ENCODE results near the gene AANAT. TPM values are rescaled to one million over a fixed set of nuclear protein-coding genes. Genes with fewer than 3 reads are reported as not detected.

The AANAT gene
- total RNA-seq, 5 donors from 2014 or later (not counting 1 experiment from before 2014, with no cell fraction given): not detected

- WGBS (ENCODE audit: insufficient coverage): 86% methylated on average over 6 of the region's 13 CpGs
- no peak for ATAC-seq (replicated peaks in 1 of 4)
- H3K27me3 ChIP-seq (replicated peaks in 1 of 2; ENCODE audit: control insufficient read depth in 2 of 2, extremely low read depth in 1 of 2, insufficient read depth in 2 of 2, low read length in 1 of 2): no peaks in the 10 kb centered on the region
- no peaks in the 10 kb centered on the region for H3K27me3 Mint-ChIP-seq
- H3K36me3 ChIP-seq (ENCODE audit: control insufficient read depth in 2 of 2, extremely low read depth in 1 of 2, insufficient read depth in 1 of 2, low read length in 1 of 2): peaks cover 29 to 32% of the 10 kb centered on the region in 2 donors
- ChIA-PET CTCF (no interaction called here), POLR2A (no interaction called here)
- no peak overlapping the region for H3K27ac ChIP-seq (ENCODE audit: low read length)
- H3K4me3 ChIP-seq (ENCODE audit: control insufficient read depth in 1 of 2, extremely low read depth in 1 of 2, low read length in 1 of 2): no peak overlapping the region
- H3K4me1 Mint-ChIP-seq: peaks cover 3 to 5% (median 4%) of the 10 kb centered on the region in 3 donors
- no peaks in the 10 kb centered on the region for H3K9me3 ChIP-seq
- no peak overlapping the region for H3K27ac Mint-ChIP-seq
- H3K36me3 Mint-ChIP-seq: peaks cover 15% of the 10 kb centered on the region
- no peak overlapping the region for H3K4me3 Mint-ChIP-seq
- H3K9me3 Mint-ChIP-seq: no peaks in the 10 kb centered on the region
- no peak for DNase-seq
- peaks cover 0 to 6% of the 10 kb centered on the region in 2 experiments for H3K4me1 ChIP-seq (ENCODE audit: control insufficient read depth in 1 of 2, extremely low read depth in 1 of 2, insufficient read depth in 2 of 2, low read length in 2 of 2)
Measured at GRCh38 chr17:76469991-76470739, 2.8 kb downstream of the AANAT start.

- no peaks in the 10 kb centered on the region for H3K9me3 Mint-ChIP-seq
- no peak overlapping the region for H3K4me3 ChIP-seq (ENCODE audit: control insufficient read depth in 1 of 2, extremely low read depth in 1 of 2, low read length in 1 of 2)
- H3K36me3 Mint-ChIP-seq: peaks cover 20% of the 10 kb centered on the region
- WGBS (ENCODE audit: insufficient coverage): 96% methylated on average over 34 of the region's 35 CpGs
- H3K9me3 ChIP-seq: no peaks in the 10 kb centered on the region
- DNase-seq (no peak), ATAC-seq (replicated peaks in 1 of 4) (no peak)
- no peak overlapping the region for H3K27ac Mint-ChIP-seq
- H3K4me1 Mint-ChIP-seq: no peaks in the 10 kb centered on the region
- no peaks in the 10 kb centered on the region for H3K27me3 Mint-ChIP-seq
- peaks cover 29 to 37% of the 10 kb centered on the region in 2 donors for H3K36me3 ChIP-seq (ENCODE audit: control insufficient read depth in 2 of 2, extremely low read depth in 1 of 2, insufficient read depth in 1 of 2, low read length in 1 of 2)
- no peaks in the 10 kb centered on the region for H3K4me1 ChIP-seq (ENCODE audit: control insufficient read depth in 1 of 2, extremely low read depth in 1 of 2, insufficient read depth in 2 of 2, low read length in 2 of 2)
- no peak overlapping the region for H3K27ac ChIP-seq (ENCODE audit: low read length)
- CTCF ChIA-PET: no interaction called here
- H3K4me3 Mint-ChIP-seq: no peak overlapping the region
- POLR2A ChIA-PET: no interaction called here
- no peaks in the 10 kb centered on the region for H3K27me3 ChIP-seq (replicated peaks in 1 of 2; ENCODE audit: control insufficient read depth in 2 of 2, extremely low read depth in 1 of 2, insufficient read depth in 2 of 2, low read length in 1 of 2)
Measured at GRCh38 chr17:76471498-76472257, 4.3 kb downstream of the AANAT start.

GRCh38 chr17:76472258-76472645, 4.8 kb downstream of the AANAT start:
- POLR2A ChIA-PET: no interaction called here
- Mint-ChIP-seq H3K9me3 (no peaks in the 10 kb centered on the region), H3K27ac (no peak overlapping the region), H3K4me1 (no peaks in the 10 kb centered on the region), H3K4me3 (no peak overlapping the region), H3K27me3 (no peaks in the 10 kb centered on the region), H3K36me3 (peaks cover 20% of the 10 kb centered on the region)
- H3K4me1 ChIP-seq (ENCODE audit: control insufficient read depth in 1 of 2, extremely low read depth in 1 of 2, insufficient read depth in 2 of 2, low read length in 2 of 2): no peaks in the 10 kb centered on the region
- no peak overlapping the region for H3K4me3 ChIP-seq (ENCODE audit: control insufficient read depth in 1 of 2, extremely low read depth in 1 of 2, low read length in 1 of 2)
- no peak overlapping the region for H3K27ac ChIP-seq (ENCODE audit: low read length)
- no peaks in the 10 kb centered on the region for H3K9me3 ChIP-seq
- 94% methylated on average over 13 of the region's 15 CpGs for WGBS (ENCODE audit: insufficient coverage)
- no peaks in the 10 kb centered on the region for H3K27me3 ChIP-seq (replicated peaks in 1 of 2; ENCODE audit: control insufficient read depth in 2 of 2, extremely low read depth in 1 of 2, insufficient read depth in 2 of 2, low read length in 1 of 2)
- CTCF ChIA-PET: no interaction called here
- DNase-seq (no peak), ATAC-seq (replicated peaks in 1 of 4) (no peak)
- H3K36me3 ChIP-seq (ENCODE audit: control insufficient read depth in 2 of 2, extremely low read depth in 1 of 2, insufficient read depth in 1 of 2, low read length in 1 of 2): peaks cover 29 to 39% of the 10 kb centered on the region in 2 donors

GRCh38 chr17:76472726-76473125, 5.3 kb downstream of the AANAT start:
- Histone ChIP-seq H3K4me1 (ENCODE audit: control insufficient read depth in 1 of 2, extremely low read depth in 1 of 2, insufficient read depth in 2 of 2, low read length in 2 of 2) (no peaks in the 10 kb centered on the region), H3K4me3 (ENCODE audit: control insufficient read depth in 1 of 2, extremely low read depth in 1 of 2, low read length in 1 of 2) (no peak overlapping the region), H3K27ac (ENCODE audit: low read length) (no peak overlapping the region), H3K9me3 (no peaks in the 10 kb centered on the region), H3K36me3 (ENCODE audit: control insufficient read depth in 2 of 2, extremely low read depth in 1 of 2, insufficient read depth in 1 of 2, low read length in 1 of 2) (peaks cover 29 to 41% of the 10 kb centered on the region in 2 donors), H3K27me3 (replicated peaks in 1 of 2; ENCODE audit: control insufficient read depth in 2 of 2, extremely low read depth in 1 of 2, insufficient read depth in 2 of 2, low read length in 1 of 2) (no peaks in the 10 kb centered on the region)
- Mint-ChIP-seq H3K4me1 (no peaks in the 10 kb centered on the region), H3K4me3 (no peak overlapping the region), H3K9me3 (no peaks in the 10 kb centered on the region), H3K27me3 (no peaks in the 10 kb centered on the region), H3K27ac (no peak overlapping the region), H3K36me3 (peaks cover 20% of the 10 kb centered on the region)
- CTCF ChIA-PET: no interaction called here
- POLR2A ChIA-PET: no interaction called here
- WGBS (ENCODE audit: insufficient coverage): 95% methylated on average over 9 of the region's 11 CpGs
- no peak for ATAC-seq (replicated peaks in 1 of 4)
- DNase-seq: no peak

GRCh38 chr17:76473541-76473985, 6.2 kb downstream of the AANAT start:
- no peaks in the 10 kb centered on the region for H3K27me3 ChIP-seq (replicated peaks in 1 of 2; ENCODE audit: control insufficient read depth in 2 of 2, extremely low read depth in 1 of 2, insufficient read depth in 2 of 2, low read length in 1 of 2)
- ATAC-seq (replicated peaks in 1 of 4): peak in 1 of 4 experiments; percentile 36
- Mint-ChIP-seq H3K27me3 (no peaks in the 10 kb centered on the region), H3K27ac (no peak overlapping the region), H3K9me3 (no peaks in the 10 kb centered on the region), H3K4me1 (no peaks in the 10 kb centered on the region), H3K36me3 (peaks cover 27% of the 10 kb centered on the region), H3K4me3 (no peak overlapping the region)
- no peaks in the 10 kb centered on the region for H3K4me1 ChIP-seq (ENCODE audit: control insufficient read depth in 1 of 2, extremely low read depth in 1 of 2, insufficient read depth in 2 of 2, low read length in 2 of 2)
- DNase-seq: peak in 1 of 35 experiments; percentile 29
- no peak overlapping the region for H3K4me3 ChIP-seq (ENCODE audit: control insufficient read depth in 1 of 2, extremely low read depth in 1 of 2, low read length in 1 of 2)
- POLR2A ChIA-PET: interaction anchor here in 1 of 2 donors (0.5 kb wide), 1 partner anchor 50 kb away, joined by 7 read pairs; no protein-coding TSS in a partner anchor
- WGBS (ENCODE audit: insufficient coverage): 87% methylated on average over 17 of the region's 18 CpGs
- no peaks in the 10 kb centered on the region for H3K9me3 ChIP-seq
- CTCF ChIA-PET: no interaction called here
- H3K36me3 ChIP-seq (ENCODE audit: control insufficient read depth in 2 of 2, extremely low read depth in 1 of 2, insufficient read depth in 1 of 2, low read length in 1 of 2): peaks cover 34 to 46% of the 10 kb centered on the region in 2 donors
- no peak overlapping the region for H3K27ac ChIP-seq (ENCODE audit: low read length)

- POLR2A ChIA-PET: no interaction called here
- H3K36me3 Mint-ChIP-seq: peaks cover 29% of the 10 kb centered on the region
Measured at GRCh38 chr17:76474238-76474637, 6.8 kb downstream of the AANAT start.

More at GRCh38 chr17:76474238-76474637, 6.8 kb downstream of the AANAT start:
- H3K27ac ChIP-seq (ENCODE audit: low read length): no peak overlapping the region
- H3K4me1 ChIP-seq (ENCODE audit: control insufficient read depth in 1 of 2, extremely low read depth in 1 of 2, insufficient read depth in 2 of 2, low read length in 2 of 2): no peaks in the 10 kb centered on the region
- 98% methylated on average over 12 of the region's 14 CpGs for WGBS (ENCODE audit: insufficient coverage)
- H3K4me3 Mint-ChIP-seq: no peak overlapping the region
- H3K4me3 ChIP-seq (ENCODE audit: control insufficient read depth in 1 of 2, extremely low read depth in 1 of 2, low read length in 1 of 2): no peak overlapping the region
- H3K27me3 Mint-ChIP-seq: no peaks in the 10 kb centered on the region
- no peaks in the 10 kb centered on the region for H3K9me3 Mint-ChIP-seq
- peaks cover 36 to 52% of the 10 kb centered on the region in 2 donors for H3K36me3 ChIP-seq (ENCODE audit: control insufficient read depth in 2 of 2, extremely low read depth in 1 of 2, insufficient read depth in 1 of 2, low read length in 1 of 2)
- H3K9me3 ChIP-seq: no peaks in the 10 kb centered on the region
- H3K27ac Mint-ChIP-seq: no peak overlapping the region
- no peaks in the 10 kb centered on the region for H3K27me3 ChIP-seq (replicated peaks in 1 of 2; ENCODE audit: control insufficient read depth in 2 of 2, extremely low read depth in 1 of 2, insufficient read depth in 2 of 2, low read length in 1 of 2)
- H3K4me1 Mint-ChIP-seq: no peaks in the 10 kb centered on the region
- CTCF ChIA-PET: no interaction called here
- no peak for DNase-seq
- ATAC-seq (replicated peaks in 1 of 4): no peak

All from T-cell (primary cell).